Activated naive CD8-positive, alpha-beta T cell (primary cell): ENCODE results near the gene PTGER1.
A peak's percentile ranks its signal among the peaks of the same experiment; 100 is the strongest.
"Not testable (repeated sequence)": the region's sequence is repeated elsewhere in the genome, so short reads cannot be mapped to it uniquely, and the experiment has no call there.

Experiments
- H3K27ac Mint-ChIP-seq: one replicate; pipeline ENCODE4 v1.8.0; 2021; ENCODE audit warnings: mixed read lengths
- H3K27me3 Mint-ChIP-seq: one replicate; pipeline ENCODE4 v1.8.0; 2021; ENCODE audit warnings: mixed read lengths
- H3K36me3 Mint-ChIP-seq: one replicate; pipeline ENCODE4 v1.8.0; 2021; ENCODE audit warnings: mixed read lengths
- H3K4me1 Mint-ChIP-seq: one replicate; pipeline ENCODE4 v1.8.0; 2021; ENCODE audit warnings: low read depth, mixed read lengths
- H3K4me3 Mint-ChIP-seq: one replicate; pipeline ENCODE4 v1.8.0; 2021; ENCODE audit warnings: mild to moderate bottlenecking, mixed read lengths
- H3K9me3 Mint-ChIP-seq: one replicate; pipeline ENCODE4 v1.8.0; 2021; ENCODE audit warnings: low read depth, mixed read lengths

PTGER1 gene

GRCh38 chr19:14473073-14473977, 1.8 kb downstream of the PTGER1 start:
- no peak overlapping the region for H3K27ac Mint-ChIP-seq

GRCh38 chr19:14472202-14472938, 2.8 kb downstream of the PTGER1 start:
- Mint-ChIP-seq H3K27ac (no peak overlapping the region), H3K27me3 (peaks cover 5% of the 10 kb centered on the region), H3K4me1 (peaks cover 24% of the 10 kb centered on the region), H3K4me3 (peak overlapping the region; percentile 65), H3K36me3 (no peaks in the 10 kb centered on the region), H3K9me3 (no peaks in the 10 kb centered on the region)

More at GRCh38 chr19:14473073-14473977, 1.8 kb downstream of the PTGER1 start:
- no peaks in the 10 kb centered on the region for H3K9me3 Mint-ChIP-seq
- H3K4me3 Mint-ChIP-seq: peak overlapping the region; percentile 65
- peaks cover 5% of the 10 kb centered on the region for H3K27me3 Mint-ChIP-seq
- peaks cover 24% of the 10 kb centered on the region for H3K4me1 Mint-ChIP-seq
- no peaks in the 10 kb centered on the region for H3K36me3 Mint-ChIP-seq

DNA sequence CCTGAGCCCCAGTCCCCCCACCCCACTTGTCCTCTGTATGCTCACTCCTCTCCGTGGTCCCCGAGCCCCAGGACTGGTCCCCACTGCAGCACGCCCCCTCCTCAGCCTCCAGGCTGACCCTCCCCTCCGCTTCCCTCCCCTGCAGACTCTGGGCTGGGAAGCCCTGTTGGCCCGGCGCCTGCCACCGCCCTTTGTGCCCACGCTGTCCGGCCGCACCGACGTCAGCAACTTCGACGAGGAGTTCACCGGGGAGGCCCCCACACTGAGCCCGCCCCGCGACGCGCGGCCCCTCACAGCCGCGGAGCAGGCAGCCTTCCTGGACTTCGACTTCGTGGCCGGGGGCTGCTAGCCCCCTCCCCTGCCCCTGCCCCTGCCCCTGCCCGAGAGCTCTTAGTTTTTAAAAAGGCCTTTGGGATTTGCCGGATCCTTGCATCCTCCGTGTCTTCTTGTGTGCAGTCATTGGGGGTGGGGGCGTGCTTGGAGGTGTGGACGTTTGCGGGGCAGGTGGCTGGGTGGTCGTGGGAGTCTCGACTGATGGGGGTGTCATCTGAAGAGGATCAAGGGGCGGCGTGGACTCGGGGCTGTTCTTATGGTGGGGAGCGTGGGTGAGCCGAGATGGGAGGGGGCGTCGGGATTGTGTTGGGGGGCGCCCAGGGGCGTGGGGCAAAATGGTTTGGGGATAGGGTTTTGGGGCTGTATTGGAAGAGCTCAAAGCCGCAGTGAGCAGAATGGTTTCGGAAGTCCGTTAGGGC, 3.5 kb downstream of the PTGER1 start:
- no peak overlapping the region for H3K4me3 Mint-ChIP-seq

GRCh38 chr19:14470031-14470876, 4.9 kb downstream of the PTGER1 start:
- Mint-ChIP-seq H3K27ac (no peak overlapping the region), H3K4me3 (no peak overlapping the region), H3K4me1 (peaks cover 13% of the 10 kb centered on the region), H3K9me3 (no peaks in the 10 kb centered on the region), H3K27me3 (peaks cover 5% of the 10 kb centered on the region), H3K36me3 (no peaks in the 10 kb centered on the region)

More for the DNA sequence above, 3.5 kb downstream of the PTGER1 start:
- no peaks in the 10 kb centered on the region for H3K9me3 Mint-ChIP-seq
- H3K27ac Mint-ChIP-seq: no peak overlapping the region
- H3K36me3 Mint-ChIP-seq: no peaks in the 10 kb centered on the region
- peaks cover 5% of the 10 kb centered on the region for H3K27me3 Mint-ChIP-seq
- peaks cover 23% of the 10 kb centered on the region for H3K4me1 Mint-ChIP-seq

DNA sequence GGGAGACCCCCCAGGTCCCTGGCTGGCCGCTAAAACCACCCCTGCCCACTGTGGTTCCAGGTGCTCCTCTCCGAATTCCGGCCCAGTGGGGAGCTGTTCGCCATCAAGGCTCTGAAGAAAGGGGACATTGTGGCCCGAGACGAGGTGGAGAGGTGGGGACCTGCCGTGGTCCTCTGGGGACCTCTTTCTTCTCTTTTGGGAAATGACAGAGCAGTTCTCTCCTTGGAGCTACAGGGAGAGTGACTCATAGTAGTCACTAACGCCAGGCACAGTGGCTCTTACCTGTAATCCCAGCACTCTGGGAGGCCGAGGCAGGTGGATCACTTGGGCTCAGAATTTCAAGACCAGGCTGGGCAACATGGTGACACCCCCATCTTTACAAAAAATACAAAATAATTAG, 7.3 kb downstream of the PTGER1 start:
- Mint-ChIP-seq H3K4me1 (peaks cover 2% of the 10 kb centered on the region), H3K27ac (no peak overlapping the region), H3K27me3 (no peaks in the 10 kb centered on the region), H3K4me3 (no peak overlapping the region), H3K36me3 (no peaks in the 10 kb centered on the region), H3K9me3 (no peaks in the 10 kb centered on the region)

- H3K36me3 Mint-ChIP-seq: no peaks in the 10 kb centered on the region
These were observed 7.8 kb downstream of the PTGER1 start for GRCh38 chr19:14467391-14467790.

GRCh38 chr19:14463747-14464146, 11.4 kb downstream of the PTGER1 start:
- H3K36me3 Mint-ChIP-seq: peaks cover 4% of the 10 kb centered on the region
- H3K27me3 Mint-ChIP-seq: no peaks in the 10 kb centered on the region
- H3K27ac Mint-ChIP-seq: no peak overlapping the region
- H3K4me3 Mint-ChIP-seq: no peak overlapping the region
- no peaks in the 10 kb centered on the region for H3K4me1 Mint-ChIP-seq
- H3K9me3 Mint-ChIP-seq: no peaks in the 10 kb centered on the region

More at GRCh38 chr19:14467391-14467790, 7.8 kb downstream of the PTGER1 start:
- no peaks in the 10 kb centered on the region for H3K27me3 Mint-ChIP-seq
- H3K9me3 Mint-ChIP-seq: no peaks in the 10 kb centered on the region
- no peak overlapping the region for H3K4me3 Mint-ChIP-seq
- H3K4me1 Mint-ChIP-seq: no peaks in the 10 kb centered on the region
- no peak overlapping the region for H3K27ac Mint-ChIP-seq

GRCh38 chr19:14462401-14462800, 12.8 kb downstream of the PTGER1 start:
- not testable (repeated sequence) for H3K27ac Mint-ChIP-seq, H3K36me3 Mint-ChIP-seq, H3K4me3 Mint-ChIP-seq, H3K4me1 Mint-ChIP-seq, H3K27me3 Mint-ChIP-seq, H3K9me3 Mint-ChIP-seq

- Mint-ChIP-seq H3K27me3 (no peaks in the 10 kb centered on the region), H3K27ac (peak overlapping the region; percentile 6), H3K4me1 (no peaks in the 10 kb centered on the region), H3K9me3 (no peaks in the 10 kb centered on the region), H3K36me3 (peaks cover 4% of the 10 kb centered on the region), H3K4me3 (no peak overlapping the region)
These were observed 14.2 kb downstream of the PTGER1 start for GRCh38 chr19:14460935-14461334.

DNA sequence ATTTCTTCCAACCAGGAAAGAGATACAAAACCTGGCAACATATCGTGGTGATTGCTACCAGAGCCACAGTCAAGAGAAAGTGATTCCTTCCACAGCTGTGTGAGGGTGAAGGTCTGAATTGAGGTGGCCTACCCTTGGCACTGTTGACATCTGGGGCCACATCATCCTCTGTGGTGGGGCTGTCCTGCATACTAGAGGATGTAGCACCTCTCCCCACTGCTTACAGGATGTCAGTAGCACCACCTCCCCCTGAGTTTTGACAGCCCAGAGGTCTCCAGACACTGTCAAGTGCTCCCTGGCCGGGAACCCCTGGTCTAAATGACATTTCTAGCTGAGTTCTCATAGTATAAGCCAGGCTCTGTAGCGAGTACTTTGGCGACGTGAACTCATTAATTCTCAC, 15.5 kb downstream of the PTGER1 start:
- H3K27me3 Mint-ChIP-seq: no peaks in the 10 kb centered on the region
- H3K9me3 Mint-ChIP-seq: no peaks in the 10 kb centered on the region
- H3K27ac Mint-ChIP-seq: peak overlapping the region; percentile 22
- peaks cover 4% of the 10 kb centered on the region for H3K36me3 Mint-ChIP-seq
- H3K4me3 Mint-ChIP-seq: no peak overlapping the region
- no peaks in the 10 kb centered on the region for H3K4me1 Mint-ChIP-seq

DNA sequence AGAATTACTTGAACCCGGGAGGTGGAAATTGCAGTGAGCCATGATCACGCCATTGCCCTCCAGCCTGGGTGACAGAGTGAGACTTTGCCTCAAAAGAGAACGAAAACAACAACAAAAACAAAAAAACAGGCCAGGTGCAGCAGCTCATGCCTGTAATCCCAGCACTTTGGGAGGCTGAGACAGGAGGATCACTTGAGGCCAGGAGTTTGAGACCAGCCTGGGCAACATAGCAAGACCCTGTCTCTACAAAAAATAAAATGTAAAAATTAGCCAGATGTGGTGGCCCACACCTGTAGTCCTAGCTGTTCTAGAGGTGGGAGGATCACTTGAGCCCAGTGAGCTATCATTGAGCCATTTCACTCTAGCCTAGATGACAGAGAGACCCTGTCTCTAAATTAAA, 22.9 kb downstream of the PTGER1 start:
- not testable (repeated sequence) for H3K27ac Mint-ChIP-seq, H3K36me3 Mint-ChIP-seq, H3K9me3 Mint-ChIP-seq

GRCh38 chr19:14450876-14451275, 24.3 kb downstream of the PTGER1 start:
- Mint-ChIP-seq H3K27ac (no peak overlapping the region), H3K9me3 (no peaks in the 10 kb centered on the region), H3K27me3 (no peaks in the 10 kb centered on the region), H3K36me3 (peaks cover 10% of the 10 kb centered on the region), H3K4me3 (no peak overlapping the region), H3K4me1 (peaks cover 13% of the 10 kb centered on the region)

More for the DNA sequence above, 22.9 kb downstream of the PTGER1 start:
- not testable (repeated sequence) for H3K4me3 Mint-ChIP-seq, H3K27me3 Mint-ChIP-seq
- H3K4me1 Mint-ChIP-seq: peaks cover 12% of the 10 kb centered on the region

- peak overlapping the region; percentile 16 for H3K27ac Mint-ChIP-seq
- H3K27me3 Mint-ChIP-seq: no peaks in the 10 kb centered on the region
- peaks cover 10% of the 10 kb centered on the region for H3K36me3 Mint-ChIP-seq
These were observed 24.8 kb downstream of the PTGER1 start for GRCh38 chr19:14450168-14450874.

DNA sequence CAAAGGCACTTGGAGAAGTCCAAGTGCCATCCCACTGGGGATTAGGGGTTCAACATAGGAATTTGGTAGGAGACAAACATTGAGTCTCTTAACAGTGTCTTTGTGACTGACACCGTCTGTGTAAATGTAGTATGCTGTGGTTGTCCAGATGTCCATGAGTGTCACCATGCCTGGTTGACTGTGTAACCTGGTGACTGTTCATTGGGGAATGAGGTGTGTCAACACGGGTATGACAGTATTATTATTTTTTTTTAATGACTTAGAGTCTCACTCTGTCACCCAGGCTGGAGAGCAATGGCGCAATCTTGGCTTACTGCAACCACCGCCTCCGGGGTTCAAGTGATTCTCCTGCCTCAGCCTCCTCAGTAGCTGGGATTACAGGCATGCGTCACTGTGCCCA, 25.8 kb downstream of the PTGER1 start:
- peaks cover 19% of the 10 kb centered on the region for H3K4me1 Mint-ChIP-seq
- H3K27me3 Mint-ChIP-seq: no peaks in the 10 kb centered on the region
- peaks cover 11% of the 10 kb centered on the region for H3K36me3 Mint-ChIP-seq
- H3K9me3 Mint-ChIP-seq: no peaks in the 10 kb centered on the region
- H3K27ac Mint-ChIP-seq: no peak overlapping the region
- H3K4me3 Mint-ChIP-seq: no peak overlapping the region

More at GRCh38 chr19:14450168-14450874, 24.8 kb downstream of the PTGER1 start:
- no peaks in the 10 kb centered on the region for H3K9me3 Mint-ChIP-seq
- peaks cover 14% of the 10 kb centered on the region for H3K4me1 Mint-ChIP-seq
- H3K4me3 Mint-ChIP-seq: no peak overlapping the region
